Osteoblast (primary cell): ENCODE measurements around the gene BBS1. TPM values are rescaled to one million over a fixed set of nuclear protein-coding genes. Genes with fewer than 3 reads are reported as not detected.
A peak's percentile ranks its signal among the peaks of the same experiment; 100 is the strongest.

ENCODE experiments used
- DNase-seq: peaks from one replicate; pipeline ENCODE4 v3.0.0; 2011; ENCODE audit warnings: low spot score, mixed read lengths; ENCODE audit not compliant: insufficient read length; ENCODE audit errors: missing footprints
- H2AFZ ChIP-seq: 2 replicates; pipeline ENCODE4 v1.6.0; 2011; ENCODE audit warnings: mild to moderate bottlenecking, low read length
- H3K27ac ChIP-seq: 2 replicates; pipeline ENCODE4 v1.5.1; 2011; ENCODE audit warnings: mild to moderate bottlenecking, low read depth, low read length, moderate library complexity
- H3K27me3 ChIP-seq: 2 replicates; pipeline ENCODE4 v1.6.0; 2012; ENCODE audit warnings: mild to moderate bottlenecking, control low read depth, inconsistent platforms, low read length, moderate library complexity; ENCODE audit not compliant: insufficient read depth
- H3K36me3 ChIP-seq: 2 replicates; pipeline ENCODE4 v1.5.1; 2011; ENCODE audit warnings: mild to moderate bottlenecking, low read length, control low read depth, moderate library complexity; ENCODE audit not compliant: insufficient read depth
- H3K4me1 ChIP-seq: 2 replicates; pipeline ENCODE4 v1.5.1; 2011; ENCODE audit warnings: mild to moderate bottlenecking, low read length, control low read depth, moderate library complexity; ENCODE audit not compliant: insufficient read depth
- H3K4me2 ChIP-seq: 2 replicates; pipeline ENCODE4 v1.6.0; 2011; ENCODE audit warnings: mild to moderate bottlenecking, low read length; ENCODE audit not compliant: insufficient read depth
- H3K4me3 ChIP-seq: fragments of 200-600 bp; sonication (generic); 3 replicates; pipeline ENCODE4 v1.5.1; 2012; ENCODE audit warnings: mild to moderate bottlenecking, low read length, inconsistent platforms; ENCODE audit not compliant: insufficient read depth
- H3K79me2 ChIP-seq: 2 replicates; pipeline ENCODE4 v1.6.0; 2012; ENCODE audit warnings: mild to moderate bottlenecking, low read length, control low read depth, inconsistent platforms; ENCODE audit not compliant: insufficient read depth
- H3K9me3 ChIP-seq: 2 replicates; pipeline ENCODE4 v1.5.1; 2011; ENCODE audit warnings: low read depth, low read length, control low read depth
- H4K20me1 ChIP-seq: 2 replicates; pipeline ENCODE4 v1.6.0; 2012; ENCODE audit warnings: mild to moderate bottlenecking, low read length, control low read depth; ENCODE audit not compliant: insufficient read depth
- CTCF ChIP-seq: IDR thresholded peaks from 2 replicates; pipeline ENCODE4 v1.5.1; 2011; ENCODE audit warnings: mild to moderate bottlenecking, low read depth, low read length, moderate library complexity; ENCODE audit errors: extremely low read depth
- total RNA-seq: library from RNA; depleted of rRNA; stranded (reverse); fragments of >200 nt; gene quantifications from 2 replicates; pipeline ENCODE4 v1.2.3, GENCODE V29; 2012

BBS1 gene
- total RNA-seq, 1 donor = 43.8 TPM

GRCh38 chr11:66569076-66569475 is 58.6 kb downstream of the BBS1 start:
- no peak for TF ChIP-seq CTCF
- no peaks in the 10 kb centered on the region for H3K36me3 ChIP-seq
- H3K4me2 ChIP-seq = peak overlapping the region; percentile 85
- peaks cover 5% of the 10 kb centered on the region for H3K4me1 ChIP-seq
- H3K27me3 ChIP-seq = peaks cover 4% of the 10 kb centered on the region
- no peaks in the 10 kb centered on the region for H3K9me3 ChIP-seq
- peak; percentile 58 for DNase-seq
- H3K79me2 ChIP-seq = no peaks in the 10 kb centered on the region
- H4K20me1 ChIP-seq = no peaks in the 10 kb centered on the region
- H3K4me3 ChIP-seq = no peak overlapping the region
- H2AFZ ChIP-seq = no peak overlapping the region
- H3K27ac ChIP-seq = no peak overlapping the region

- no peaks in the 10 kb centered on the region for H3K9me3 ChIP-seq
- H3K4me1 ChIP-seq = peaks cover 5% of the 10 kb centered on the region
- TF ChIP-seq CTCF = no peak
- no peaks in the 10 kb centered on the region for H3K79me2 ChIP-seq
- H4K20me1 ChIP-seq = no peaks in the 10 kb centered on the region
- H3K27ac ChIP-seq = no peak overlapping the region
- peaks cover 4% of the 10 kb centered on the region for H3K27me3 ChIP-seq
- no peaks in the 10 kb centered on the region for H3K36me3 ChIP-seq
- no peak overlapping the region for H3K4me3 ChIP-seq
- no peak overlapping the region for H2AFZ ChIP-seq
- no peak overlapping the region for H3K4me2 ChIP-seq
- peak; percentile 43 for DNase-seq
Measured at GRCh38 chr11:66570079-66570849, 59.8 kb downstream of the BBS1 start.

GRCh38 chr11:66570850-66571180 is 60.4 kb downstream of the BBS1 start:
- Histone ChIP-seq H3K9me3 (no peaks in the 10 kb centered on the region), H2AFZ (no peak overlapping the region), H3K4me2 (no peak overlapping the region), H4K20me1 (no peaks in the 10 kb centered on the region), H3K79me2 (no peaks in the 10 kb centered on the region), H3K27ac (no peak overlapping the region), H3K4me3 (no peak overlapping the region), H3K36me3 (no peaks in the 10 kb centered on the region), H3K27me3 (peaks cover 4% of the 10 kb centered on the region), H3K4me1 (peaks cover 5% of the 10 kb centered on the region)
- peak; percentile 42 for DNase-seq
- no peak for TF ChIP-seq CTCF

GRCh38 chr11:66579017-66579606 is 68.7 kb downstream of the BBS1 start:
- peak overlapping the region; percentile 84 for H3K4me2 ChIP-seq
- peak overlapping the region; percentile 86 for H2AFZ ChIP-seq
- no peaks in the 10 kb centered on the region for H3K36me3 ChIP-seq
- H4K20me1 ChIP-seq = no peaks in the 10 kb centered on the region
- no peak overlapping the region for H3K27ac ChIP-seq
- TF ChIP-seq CTCF = peak; percentile 84
- no peaks in the 10 kb centered on the region for H3K27me3 ChIP-seq
- no peaks in the 10 kb centered on the region for H3K9me3 ChIP-seq
- peak overlapping the region; percentile 42 for H3K4me3 ChIP-seq
- H3K4me1 ChIP-seq = peaks cover 9% of the 10 kb centered on the region
- DNase-seq = peak; percentile 99
- H3K79me2 ChIP-seq = no peaks in the 10 kb centered on the region
